ENCODE measurements around the gene PPP1R16B. TPM values are rescaled to one million over a fixed set of nuclear protein-coding genes. Genes with fewer than 3 reads are reported as not detected.

PPP1R16B gene
- total RNA-seq, 1 donor from 2014 or later = 46.9 TPM

DNA sequence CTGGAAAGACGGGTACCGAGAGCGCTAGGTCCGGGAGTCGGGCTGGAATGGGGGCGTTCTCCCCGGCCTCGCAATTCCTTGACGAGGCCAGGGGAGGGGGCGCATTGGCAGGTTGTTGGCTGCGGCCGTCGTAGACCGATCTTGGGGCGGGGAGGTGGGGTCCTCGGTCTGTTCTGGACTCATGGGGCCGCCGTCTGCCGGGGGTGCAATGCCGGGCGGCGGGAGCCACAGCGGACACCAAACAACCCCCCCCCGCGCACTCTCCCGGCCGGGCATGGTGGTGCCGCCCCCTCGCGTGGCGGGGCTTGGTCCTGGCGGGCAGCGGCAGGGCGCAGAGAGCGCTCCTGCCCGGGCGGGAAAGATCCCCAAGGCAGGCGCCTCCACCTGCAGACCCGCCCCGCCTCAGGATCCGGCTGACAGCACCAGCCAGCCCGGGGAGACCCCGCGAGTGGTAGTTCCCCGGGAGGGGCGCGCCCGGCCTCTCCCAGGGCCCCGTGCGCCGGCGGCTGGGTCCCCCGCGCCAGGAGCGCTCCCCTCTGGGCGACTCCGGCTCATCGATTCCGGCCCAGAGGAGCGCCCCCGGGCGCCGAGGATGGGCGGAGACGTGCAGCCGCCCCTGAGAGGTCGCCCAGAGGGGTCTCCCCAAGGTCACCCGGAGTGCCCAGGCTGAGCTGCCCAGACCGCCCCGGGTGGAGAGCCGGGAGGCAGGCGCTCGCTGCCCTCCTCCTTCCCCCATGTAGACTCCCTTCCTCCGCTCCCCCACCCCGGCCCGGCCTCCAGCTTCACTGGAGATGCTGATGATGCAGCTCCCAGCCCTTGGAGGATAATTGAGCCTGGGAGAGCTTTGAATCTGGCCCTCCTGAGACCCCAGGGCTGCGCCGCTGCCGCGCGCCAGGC lies 709 bp downstream of the PPP1R16B start:
- Mint-ChIP-seq H3K4me3 (ENCODE audit: unreplicated experiment) (peak overlapping the region; percentile 91), H3K27ac (ENCODE audit: unreplicated experiment) (peak overlapping the region; percentile 87), H3K27me3 (ENCODE audit: unreplicated experiment) (peaks cover 20% of the 10 kb centered on the region), H3K4me1 (ENCODE audit: unreplicated experiment) (peaks cover 51% of the 10 kb centered on the region), H3K36me3 (ENCODE audit: low read depth, unreplicated experiment) (peaks cover 24% of the 10 kb centered on the region), H3K9me3 (ENCODE audit: unreplicated experiment) (no peaks in the 10 kb centered on the region)
- peak; percentile 37 for DNase-seq (ENCODE audit: low spot score)
- TF ChIP-seq, protein P1, sequence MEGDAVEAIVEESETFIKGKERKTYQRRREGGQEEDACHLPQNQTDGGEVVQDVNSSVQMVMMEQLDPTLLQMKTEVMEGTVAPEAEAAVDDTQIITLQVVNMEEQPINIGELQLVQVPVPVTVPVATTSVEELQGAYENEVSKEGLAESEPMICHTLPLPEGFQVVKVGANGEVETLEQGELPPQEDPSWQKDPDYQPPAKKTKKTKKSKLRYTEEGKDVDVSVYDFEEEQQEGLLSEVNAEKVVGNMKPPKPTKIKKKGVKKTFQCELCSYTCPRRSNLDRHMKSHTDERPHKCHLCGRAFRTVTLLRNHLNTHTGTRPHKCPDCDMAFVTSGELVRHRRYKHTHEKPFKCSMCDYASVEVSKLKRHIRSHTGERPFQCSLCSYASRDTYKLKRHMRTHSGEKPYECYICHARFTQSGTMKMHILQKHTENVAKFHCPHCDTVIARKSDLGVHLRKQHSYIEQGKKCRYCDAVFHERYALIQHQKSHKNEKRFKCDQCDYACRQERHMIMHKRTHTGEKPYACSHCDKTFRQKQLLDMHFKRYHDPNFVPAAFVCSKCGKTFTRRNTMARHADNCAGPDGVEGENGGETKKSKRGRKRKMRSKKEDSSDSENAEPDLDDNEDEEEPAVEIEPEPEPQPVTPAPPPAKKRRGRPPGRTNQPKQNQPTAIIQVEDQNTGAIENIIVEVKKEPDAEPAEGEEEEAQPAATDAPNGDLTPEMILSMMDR (IDR thresholded peaks at IDR 0.05; ENCODE audit: unreplicated experiment) = peak; percentile 24

DNA sequence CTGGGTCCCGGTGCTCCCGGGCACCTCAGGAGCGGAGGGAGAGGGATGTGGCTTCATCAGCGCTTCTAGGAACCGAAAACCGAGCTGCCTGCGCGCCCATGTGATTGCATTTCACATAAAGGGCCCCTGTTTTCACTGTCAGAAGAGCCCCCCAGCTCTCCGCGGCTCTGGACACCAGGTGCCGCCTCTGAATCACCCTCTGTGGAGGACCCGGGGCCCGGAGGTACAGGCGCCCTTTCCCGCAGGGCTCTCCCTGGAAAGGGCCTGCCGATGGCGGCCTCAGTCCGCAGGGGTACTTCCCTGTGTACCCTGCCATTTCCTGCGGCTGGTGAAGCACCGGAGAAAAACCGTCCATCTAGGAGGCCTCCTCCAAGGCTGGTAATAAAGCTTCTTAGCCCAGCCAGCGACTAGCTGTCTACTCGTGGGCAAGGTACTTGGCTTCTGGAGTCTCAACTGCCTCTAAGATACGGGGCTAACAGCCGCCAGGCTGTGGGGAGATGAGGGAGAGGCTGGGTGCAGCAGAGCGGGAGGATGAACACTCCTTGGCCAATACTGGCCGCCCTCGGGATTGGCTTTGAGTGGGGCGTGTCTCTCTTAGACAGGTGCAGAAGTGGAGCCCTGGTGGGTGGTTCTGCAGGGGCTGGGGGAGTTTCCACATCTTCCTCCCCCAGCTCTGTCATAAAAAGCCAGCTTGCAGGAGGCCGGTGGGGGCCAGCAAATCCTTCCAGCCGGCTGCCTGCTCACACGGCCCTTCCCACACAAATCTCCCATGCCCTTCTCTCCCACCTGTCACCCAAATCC lies 1.6 kb downstream of the PPP1R16B start:
- TF ChIP-seq, protein P1 (IDR thresholded peaks at IDR 0.05; ENCODE audit: unreplicated experiment) = no peak
- DNase-seq (ENCODE audit: low spot score) = no peak
- peak overlapping the region; percentile 88 for H3K27ac Mint-ChIP-seq (ENCODE audit: unreplicated experiment)
- H3K4me1 Mint-ChIP-seq (ENCODE audit: unreplicated experiment) = peaks cover 58% of the 10 kb centered on the region
- peaks cover 24% of the 10 kb centered on the region for H3K36me3 Mint-ChIP-seq (ENCODE audit: low read depth, unreplicated experiment)
- peaks cover 20% of the 10 kb centered on the region for H3K27me3 Mint-ChIP-seq (ENCODE audit: unreplicated experiment)
- H3K9me3 Mint-ChIP-seq (ENCODE audit: unreplicated experiment) = no peaks in the 10 kb centered on the region
- peak overlapping the region; percentile 88 for H3K4me3 Mint-ChIP-seq (ENCODE audit: unreplicated experiment)

DNA sequence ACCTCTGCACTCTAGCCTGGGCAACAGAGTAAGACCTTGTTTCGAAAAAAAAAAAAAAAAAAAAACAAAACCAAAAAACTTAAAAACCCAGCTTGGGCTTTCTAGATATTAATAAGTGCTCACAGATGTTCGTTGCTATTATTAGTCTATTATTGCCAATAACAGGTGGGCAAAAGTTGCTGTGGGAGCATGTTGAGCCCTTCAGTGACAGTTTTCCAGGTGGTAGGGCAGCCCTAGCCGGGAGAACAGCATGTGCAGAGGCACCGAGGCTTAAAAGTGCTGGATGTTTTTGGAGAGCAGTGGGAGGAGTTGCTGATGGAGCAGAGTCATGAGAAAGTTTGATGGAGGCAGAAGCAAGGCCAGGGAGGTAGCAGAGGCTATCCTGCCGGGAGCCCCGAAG lies 4.4 kb downstream of the PPP1R16B start:
- Mint-ChIP-seq H3K4me3 (ENCODE audit: unreplicated experiment) (no peak overlapping the region), H3K4me1 (ENCODE audit: unreplicated experiment) (peaks cover 60% of the 10 kb centered on the region), H3K36me3 (ENCODE audit: low read depth, unreplicated experiment) (peaks cover 27% of the 10 kb centered on the region), H3K27me3 (ENCODE audit: unreplicated experiment) (peaks cover 12% of the 10 kb centered on the region), H3K27ac (ENCODE audit: unreplicated experiment) (no peak overlapping the region), H3K9me3 (ENCODE audit: unreplicated experiment) (no peaks in the 10 kb centered on the region)
- no peak for DNase-seq (ENCODE audit: low spot score)
- TF ChIP-seq, protein P1 (IDR thresholded peaks at IDR 0.05; ENCODE audit: unreplicated experiment) = no peak

DNA sequence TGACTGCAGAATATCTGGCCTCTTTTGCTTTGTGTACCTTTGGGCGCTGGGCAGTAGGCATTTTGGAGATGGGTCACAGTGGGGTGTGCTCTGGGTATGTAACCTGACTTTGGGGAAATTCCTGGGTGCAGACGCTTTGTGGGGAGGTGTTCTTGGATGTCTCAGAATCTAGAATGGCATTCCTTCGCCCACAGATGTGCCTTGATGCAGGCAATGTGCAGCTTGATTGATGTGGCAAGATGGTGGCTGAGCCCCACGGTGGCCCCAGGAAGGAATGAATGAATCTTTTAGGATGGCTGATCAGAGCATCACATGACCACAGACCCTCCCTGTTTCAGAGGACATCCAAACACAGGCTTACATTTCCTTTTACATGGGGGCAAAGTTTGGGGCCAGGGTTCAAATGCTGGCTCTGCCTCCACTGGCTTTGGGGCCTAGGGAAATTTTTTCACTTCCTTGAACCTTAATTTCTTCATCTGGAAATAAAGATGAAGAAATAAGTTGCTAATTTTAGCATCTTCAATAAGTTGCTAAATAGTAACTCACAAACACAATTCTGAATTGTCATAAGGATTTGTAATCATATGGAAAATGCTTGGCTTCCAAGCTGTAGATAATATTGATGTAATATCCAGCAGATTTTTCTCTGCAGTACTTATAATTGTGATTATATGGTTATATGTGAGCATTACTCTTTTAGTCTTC lies 5.6 kb downstream of the PPP1R16B start:
- H3K4me1 Mint-ChIP-seq (ENCODE audit: unreplicated experiment) = peaks cover 66% of the 10 kb centered on the region
- no peaks in the 10 kb centered on the region for H3K9me3 Mint-ChIP-seq (ENCODE audit: unreplicated experiment)
- H3K36me3 Mint-ChIP-seq (ENCODE audit: low read depth, unreplicated experiment) = peaks cover 31% of the 10 kb centered on the region
- peaks cover 12% of the 10 kb centered on the region for H3K27me3 Mint-ChIP-seq (ENCODE audit: unreplicated experiment)
- H3K4me3 Mint-ChIP-seq (ENCODE audit: unreplicated experiment) = peak overlapping the region; percentile 67
- no peak for DNase-seq (ENCODE audit: low spot score)
- no peak overlapping the region for H3K27ac Mint-ChIP-seq (ENCODE audit: unreplicated experiment)
- TF ChIP-seq, protein P1 (IDR thresholded peaks at IDR 0.05; ENCODE audit: unreplicated experiment) = no peak
